ENCODE data around the gene SMOC1.

The SMOC1 gene

GRCh38 chr14:69860221-69860620 is 19.0 kb upstream of the SMOC1 start:
- DNase-seq (ENCODE audit: insufficient read length, low spot score) (no peak), FAIRE-seq (no peak)
- TF ChIP-seq SPI1 (IDR thresholded peaks at IDR 0.05; ENCODE audit: low read depth, low read length), result no peak
- TF ChIP-seq POLR2A (IDR thresholded peaks at IDR 0.05; ENCODE audit: low read depth, low read length), result no peak
- no peak for TF ChIP-seq PAX5 (IDR thresholded peaks at IDR 0.05; ENCODE audit: insufficient read depth, low read length, severe bottlenecking)
- no peak for TF ChIP-seq POU2F2 (IDR thresholded peaks at IDR 0.05; ENCODE audit: low read depth, low read length)
- no peak for TF ChIP-seq TAF1 (IDR thresholded peaks at IDR 0.05; ENCODE audit: low read depth, low read length)
- TF ChIP-seq POLR2AphosphoS5 (IDR thresholded peaks at IDR 0.05; ENCODE audit: low read depth, low read length), result no peak

DNA sequence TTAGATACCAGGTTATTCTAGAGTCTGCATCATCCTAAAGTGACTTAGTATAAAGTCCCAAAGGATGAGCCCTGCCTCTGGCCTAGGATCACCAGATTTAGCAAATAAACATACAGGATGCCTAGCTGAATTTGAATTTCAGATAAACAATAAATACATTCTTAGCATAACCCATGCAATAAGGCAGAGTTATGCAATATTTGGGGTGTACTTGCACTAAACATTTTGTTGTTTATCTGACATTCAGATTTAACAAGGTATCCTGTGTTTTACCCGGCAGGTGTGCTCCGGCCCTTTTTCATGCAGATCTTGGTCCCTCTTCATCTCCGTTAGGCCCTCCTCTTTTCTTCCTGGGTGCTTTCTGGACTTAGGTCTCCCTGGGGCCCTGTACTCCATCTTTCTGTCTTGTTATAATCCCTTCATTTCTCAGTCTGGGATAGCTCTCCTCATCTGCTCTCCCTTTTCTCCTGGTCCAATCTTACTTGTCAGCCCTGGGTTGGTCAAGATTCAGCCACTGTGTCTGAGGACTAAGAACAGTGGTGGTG is 18.1 kb upstream of the SMOC1 start:
- TF ChIP-seq PAX5 (IDR thresholded peaks at IDR 0.05; ENCODE audit: insufficient read depth, low read length, severe bottlenecking), result no peak
- no peak for TF ChIP-seq SPI1 (IDR thresholded peaks at IDR 0.05; ENCODE audit: low read depth, low read length)
- no peak for TF ChIP-seq TAF1 (IDR thresholded peaks at IDR 0.05; ENCODE audit: low read depth, low read length)
- no peak for TF ChIP-seq POU2F2 (IDR thresholded peaks at IDR 0.05; ENCODE audit: low read depth, low read length)
- TF ChIP-seq POLR2A (IDR thresholded peaks at IDR 0.05; ENCODE audit: low read depth, low read length), result no peak
- TF ChIP-seq POLR2AphosphoS5 (IDR thresholded peaks at IDR 0.05; ENCODE audit: low read depth, low read length), result no peak
- DNase-seq (ENCODE audit: insufficient read length, low spot score) (no peak), FAIRE-seq (no peak)

- FAIRE-seq, result no peak
- TF ChIP-seq SPI1 (IDR thresholded peaks at IDR 0.05; ENCODE audit: low read depth, low read length) (no peak), PAX5 (IDR thresholded peaks at IDR 0.05; ENCODE audit: insufficient read depth, low read length, severe bottlenecking) (no peak), POU2F2 (IDR thresholded peaks at IDR 0.05; ENCODE audit: low read depth, low read length) (no peak), POLR2AphosphoS5 (IDR thresholded peaks at IDR 0.05; ENCODE audit: low read depth, low read length) (no peak), POLR2A (IDR thresholded peaks at IDR 0.05; ENCODE audit: low read depth, low read length) (no peak)
- DNase-seq (ENCODE audit: insufficient read length, low spot score), result no peak
Observed at GRCh38 chr14:69863083-69863482, 16.1 kb upstream of the SMOC1 start.

GRCh38 chr14:69865701-69866365 is 13.4 kb upstream of the SMOC1 start:
- TF ChIP-seq POLR2AphosphoS5 (IDR thresholded peaks at IDR 0.05; ENCODE audit: low read depth, low read length) (no peak), POLR2A (IDR thresholded peaks at IDR 0.05; ENCODE audit: low read depth, low read length) (no peak), PAX5 (IDR thresholded peaks at IDR 0.05; ENCODE audit: insufficient read depth, low read length, severe bottlenecking) (no peak), POU2F2 (IDR thresholded peaks at IDR 0.05; ENCODE audit: low read depth, low read length) (no peak)
- FAIRE-seq, result no peak
- no peak for DNase-seq (ENCODE audit: insufficient read length, low spot score)

GRCh38 chr14:69868363-69868963 is 10.8 kb upstream of the SMOC1 start:
- no peak for DNase-seq (ENCODE audit: insufficient read length, low spot score)
- TF ChIP-seq TAF1 (IDR thresholded peaks at IDR 0.05; ENCODE audit: low read depth, low read length) (no peak), PAX5 (IDR thresholded peaks at IDR 0.05; ENCODE audit: insufficient read depth, low read length, severe bottlenecking) (no peak), POLR2AphosphoS5 (IDR thresholded peaks at IDR 0.05; ENCODE audit: low read depth, low read length) (no peak), POLR2A (IDR thresholded peaks at IDR 0.05; ENCODE audit: low read depth, low read length) (no peak), SPI1 (IDR thresholded peaks at IDR 0.05; ENCODE audit: low read depth, low read length) (no peak), POU2F2 (IDR thresholded peaks at IDR 0.05; ENCODE audit: low read depth, low read length) (no peak)
- no peak for FAIRE-seq

DNA sequence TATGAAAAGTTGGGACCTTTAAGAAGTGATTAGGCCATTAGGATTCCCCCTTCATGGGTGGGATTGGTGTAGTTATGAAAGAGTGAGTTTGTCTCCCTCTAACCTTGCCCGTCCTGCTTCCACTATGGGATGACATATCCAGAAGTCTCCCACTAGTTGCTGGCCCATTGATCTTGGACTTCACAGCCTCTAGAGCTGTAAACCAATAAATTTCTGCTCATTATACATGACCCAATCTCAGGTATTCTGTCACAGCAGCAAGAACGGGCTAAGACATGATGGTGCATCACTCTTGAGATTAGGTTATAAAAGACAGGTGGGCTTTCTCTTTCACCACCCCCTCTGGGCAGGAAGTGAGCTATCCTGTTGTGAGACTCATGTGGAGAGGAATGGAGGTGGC is 8.6 kb upstream of the SMOC1 start:
- no peak for TF ChIP-seq POU2F2 (IDR thresholded peaks at IDR 0.05; ENCODE audit: low read depth, low read length)
- TF ChIP-seq POLR2A (IDR thresholded peaks at IDR 0.05; ENCODE audit: low read depth, low read length), result no peak
- TF ChIP-seq PAX5 (IDR thresholded peaks at IDR 0.05; ENCODE audit: insufficient read depth, low read length, severe bottlenecking), result no peak
- TF ChIP-seq POLR2AphosphoS5 (IDR thresholded peaks at IDR 0.05; ENCODE audit: low read depth, low read length), result no peak
- TF ChIP-seq SPI1 (IDR thresholded peaks at IDR 0.05; ENCODE audit: low read depth, low read length), result no peak
- no peak for TF ChIP-seq TAF1 (IDR thresholded peaks at IDR 0.05; ENCODE audit: low read depth, low read length)
- DNase-seq (ENCODE audit: insufficient read length, low spot score) (no peak), FAIRE-seq (no peak)

GRCh38 chr14:69873877-69874780 is 5.1 kb upstream of the SMOC1 start:
- TF ChIP-seq TAF1 (IDR thresholded peaks at IDR 0.05; ENCODE audit: low read depth, low read length) (no peak), SPI1 (IDR thresholded peaks at IDR 0.05; ENCODE audit: low read depth, low read length) (no peak), POLR2A (IDR thresholded peaks at IDR 0.05; ENCODE audit: low read depth, low read length) (no peak), PAX5 (IDR thresholded peaks at IDR 0.05; ENCODE audit: insufficient read depth, low read length, severe bottlenecking) (no peak), POLR2AphosphoS5 (IDR thresholded peaks at IDR 0.05; ENCODE audit: low read depth, low read length) (no peak), POU2F2 (IDR thresholded peaks at IDR 0.05; ENCODE audit: low read depth, low read length) (no peak)
- DNase-seq (ENCODE audit: insufficient read length, low spot score) (no peak), FAIRE-seq (no peak)

DNA sequence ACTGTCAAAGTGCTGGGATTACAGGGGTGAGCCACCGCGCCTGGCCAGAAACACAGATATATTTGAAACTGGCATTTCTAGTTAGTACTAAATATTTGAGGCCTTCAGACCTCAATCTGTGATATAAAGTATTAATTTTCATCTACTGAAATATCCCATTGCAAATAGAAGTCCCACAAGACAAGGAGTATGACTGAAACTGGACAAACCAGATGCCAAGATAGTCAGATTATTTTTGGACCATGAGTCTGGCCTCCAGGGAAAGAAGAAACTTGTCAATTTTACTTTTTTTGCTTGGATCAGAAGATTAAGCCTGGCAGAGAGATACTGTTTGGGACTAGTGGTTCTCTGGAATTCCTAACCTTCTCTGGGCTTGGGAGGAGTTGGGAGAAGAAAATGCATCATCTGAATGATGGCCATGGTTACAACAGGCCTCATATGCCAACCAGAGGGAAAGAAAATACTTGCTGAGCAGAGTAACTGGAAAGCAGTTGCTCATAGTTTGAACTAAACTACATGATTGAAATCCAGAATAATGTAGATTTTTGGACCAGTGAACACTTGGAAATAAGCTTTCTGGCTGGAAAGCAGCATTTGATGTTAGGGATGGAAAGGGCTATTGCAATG is 2.9 kb upstream of the SMOC1 start:
- DNase-seq (ENCODE audit: insufficient read length, low spot score) (no peak), FAIRE-seq (no peak)
- TF ChIP-seq POU2F2 (IDR thresholded peaks at IDR 0.05; ENCODE audit: low read depth, low read length), result no peak

DNA sequence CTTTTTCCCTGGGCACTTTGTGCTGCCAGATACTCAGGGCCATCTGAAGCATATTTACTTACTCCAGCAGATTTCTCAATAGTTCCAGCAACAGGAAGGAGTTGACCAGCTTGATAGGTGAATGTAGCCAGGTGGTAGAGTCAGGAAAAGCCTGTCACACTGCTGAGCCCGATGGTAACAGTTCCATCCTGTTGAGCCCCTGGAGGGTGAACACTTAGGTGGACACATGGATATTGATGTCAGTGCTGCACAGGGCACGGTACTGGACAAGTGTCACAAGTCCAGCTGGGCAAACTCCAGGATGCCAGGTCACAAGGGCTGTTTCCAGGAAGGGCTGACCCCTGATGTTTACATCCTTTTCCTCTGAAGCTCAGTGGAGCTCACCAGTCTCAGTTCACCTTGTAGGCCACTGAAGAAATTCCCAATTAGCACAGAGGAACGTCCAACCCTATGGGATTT is 2.3 kb upstream of the SMOC1 start:
- TF ChIP-seq POLR2AphosphoS5 (IDR thresholded peaks at IDR 0.05; ENCODE audit: low read depth, low read length), result no peak
- TF ChIP-seq SPI1 (IDR thresholded peaks at IDR 0.05; ENCODE audit: low read depth, low read length), result no peak
- TF ChIP-seq POU2F2 (IDR thresholded peaks at IDR 0.05; ENCODE audit: low read depth, low read length), result no peak
- TF ChIP-seq POLR2A (IDR thresholded peaks at IDR 0.05; ENCODE audit: low read depth, low read length), result no peak
- no peak for TF ChIP-seq TAF1 (IDR thresholded peaks at IDR 0.05; ENCODE audit: low read depth, low read length)
- TF ChIP-seq PAX5 (IDR thresholded peaks at IDR 0.05; ENCODE audit: insufficient read depth, low read length, severe bottlenecking), result no peak

More for the DNA sequence above, 2.3 kb upstream of the SMOC1 start:
- FAIRE-seq, result no peak
- no peak for DNase-seq (ENCODE audit: insufficient read length, low spot score)
